ENCODE data around the gene FZD10. TPM values are rescaled to one million over a fixed set of nuclear protein-coding genes. Genes with fewer than 3 reads are reported as not detected.

FZD10 gene
- total and polyA plus RNA-seq, 8 donors: 0.04 to 0.26 (median 0.14) TPM

- WGBS, 2 donors: 49 to 75% methylated on average over 13 of the region's 13 CpGs
- Histone ChIP-seq H3K4me1 (no peaks in the 10 kb centered on the region), H3K4me3 (no peak overlapping the region), H3K36me3 (no peaks in the 10 kb centered on the region), H3K27ac (no peak overlapping the region), H3K9me3 (no peaks in the 10 kb centered on the region), H3K27me3 (no peaks in the 10 kb centered on the region)
- intact Hi-C loops (cut with DNase I): no loop called here
- ATAC-seq (no peak), FAIRE-seq (no peak), DNase-seq (no peak)
- TF ChIP-seq, protein P1, sequence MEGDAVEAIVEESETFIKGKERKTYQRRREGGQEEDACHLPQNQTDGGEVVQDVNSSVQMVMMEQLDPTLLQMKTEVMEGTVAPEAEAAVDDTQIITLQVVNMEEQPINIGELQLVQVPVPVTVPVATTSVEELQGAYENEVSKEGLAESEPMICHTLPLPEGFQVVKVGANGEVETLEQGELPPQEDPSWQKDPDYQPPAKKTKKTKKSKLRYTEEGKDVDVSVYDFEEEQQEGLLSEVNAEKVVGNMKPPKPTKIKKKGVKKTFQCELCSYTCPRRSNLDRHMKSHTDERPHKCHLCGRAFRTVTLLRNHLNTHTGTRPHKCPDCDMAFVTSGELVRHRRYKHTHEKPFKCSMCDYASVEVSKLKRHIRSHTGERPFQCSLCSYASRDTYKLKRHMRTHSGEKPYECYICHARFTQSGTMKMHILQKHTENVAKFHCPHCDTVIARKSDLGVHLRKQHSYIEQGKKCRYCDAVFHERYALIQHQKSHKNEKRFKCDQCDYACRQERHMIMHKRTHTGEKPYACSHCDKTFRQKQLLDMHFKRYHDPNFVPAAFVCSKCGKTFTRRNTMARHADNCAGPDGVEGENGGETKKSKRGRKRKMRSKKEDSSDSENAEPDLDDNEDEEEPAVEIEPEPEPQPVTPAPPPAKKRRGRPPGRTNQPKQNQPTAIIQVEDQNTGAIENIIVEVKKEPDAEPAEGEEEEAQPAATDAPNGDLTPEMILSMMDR (IDR thresholded peaks at IDR 0.05): no peak
Measured at GRCh38 chr12:130145731-130146130, 16.5 kb upstream of the FZD10 start.

GRCh38 chr12:130146176-130146931 is 15.9 kb upstream of the FZD10 start:
- no peaks in the 10 kb centered on the region for H3K36me3 ChIP-seq
- H3K27ac ChIP-seq: no peak overlapping the region
- no peak overlapping the region for H3K4me3 ChIP-seq
- H3K9me3 ChIP-seq: no peaks in the 10 kb centered on the region
- no peaks in the 10 kb centered on the region for H3K4me1 ChIP-seq
- 45 to 59% methylated on average over 10 of the region's 10 CpGs for WGBS, 2 donors
- TF ChIP-seq, protein P1 (IDR thresholded peaks at IDR 0.05): no peak
- H3K27me3 ChIP-seq: no peaks in the 10 kb centered on the region
- DNase-seq: no peak
- intact Hi-C loops (cut with DNase I): no loop called here
- ATAC-seq: peak in 2 of 4 donors; percentile 32 to 66
- FAIRE-seq: no peak

GRCh38 chr12:130147875-130148596 is 14.2 kb upstream of the FZD10 start:
- Histone ChIP-seq H3K4me1 (no peaks in the 10 kb centered on the region), H3K4me3 (no peak overlapping the region), H3K27ac (no peak overlapping the region), H3K9me3 (no peaks in the 10 kb centered on the region), H3K27me3 (no peaks in the 10 kb centered on the region), H3K36me3 (no peaks in the 10 kb centered on the region)
- TF ChIP-seq, protein P1 (IDR thresholded peaks at IDR 0.05): no peak
- intact Hi-C loops (cut with DNase I): no loop called here
- no peak for DNase-seq
- FAIRE-seq: no peak
- 38 to 59% methylated on average over 8 of the region's 8 CpGs for WGBS, 2 donors
- no peak for ATAC-seq

GRCh38 chr12:130151846-130152245 is 10.4 kb upstream of the FZD10 start:
- Histone ChIP-seq H3K4me1 (no peaks in the 10 kb centered on the region), H3K36me3 (no peaks in the 10 kb centered on the region), H3K4me3 (no peak overlapping the region), H3K27me3 (no peaks in the 10 kb centered on the region), H3K27ac (no peak overlapping the region), H3K9me3 (no peaks in the 10 kb centered on the region)
- intact Hi-C loops (cut with DNase I): no loop called here
- 56 to 67% methylated on average over 9 of the region's 9 CpGs for WGBS, 2 donors
- FAIRE-seq: no peak
- DNase-seq: no peak
- ATAC-seq: no peak
- TF ChIP-seq, protein P1 (IDR thresholded peaks at IDR 0.05): no peak

DNA sequence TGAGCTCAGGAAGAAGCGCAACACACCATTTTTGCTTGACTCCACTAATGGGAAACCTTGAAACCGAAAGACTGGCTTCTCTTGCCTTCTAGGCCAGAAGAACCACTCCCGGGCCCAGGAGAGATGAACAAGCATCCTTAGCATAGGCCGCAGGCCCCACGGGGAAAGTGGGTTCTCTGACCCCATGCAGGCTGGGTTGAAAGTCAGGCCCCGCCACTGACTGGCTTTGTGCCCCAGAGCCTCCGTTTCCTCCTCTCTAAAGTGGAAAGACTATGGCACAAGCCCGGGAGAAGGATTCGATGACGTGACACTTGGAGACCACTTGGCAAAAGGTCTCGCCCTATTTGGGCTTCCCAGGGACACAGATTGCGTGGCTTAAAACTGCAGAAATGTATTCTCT is 9.9 kb upstream of the FZD10 start:
- no peak overlapping the region for H3K4me3 ChIP-seq
- WGBS, 2 donors: 69 to 82% methylated on average over 12 of the region's 12 CpGs
- no peaks in the 10 kb centered on the region for H3K9me3 ChIP-seq
- TF ChIP-seq, protein P1 (IDR thresholded peaks at IDR 0.05): no peak
- no peak overlapping the region for H3K27ac ChIP-seq
- FAIRE-seq (no peak), DNase-seq (no peak), ATAC-seq (no peak)
- no peaks in the 10 kb centered on the region for H3K4me1 ChIP-seq
- no peaks in the 10 kb centered on the region for H3K36me3 ChIP-seq
- intact Hi-C loops (cut with DNase I): no loop called here
- H3K27me3 ChIP-seq: no peaks in the 10 kb centered on the region

Data from pancreas (tissue), 10 donors.